Parathyroid adenoma (tissue), 2 donors: Measurements from ENCODE around the gene B4GALNT3.

Experiments used
- H2AFZ ChIP-seq: fragments of 300-600 bp; sonication (generic); one replicate; pipeline ENCODE4 v1.7.0; 2017; ENCODE audit warnings: antibody characterized with exemption, mild to moderate bottlenecking
- H3K27ac ChIP-seq: fragments of 300-600 bp; sonication (generic); one replicate; pipeline ENCODE4 v1.7.0; 2017
- H3K27me3 ChIP-seq: fragments of 300-600 bp; sonication (generic); one replicate; pipeline ENCODE4 v1.7.0; 2017; ENCODE audit warnings: low read length; ENCODE audit not compliant: control insufficient read depth, insufficient read depth
- H3K36me3 ChIP-seq: fragments of 300-600 bp; sonication (generic); one replicate; pipeline ENCODE4 v1.7.0; 2017; ENCODE audit warnings: low read length; ENCODE audit not compliant: control insufficient read depth, insufficient read depth
- H3K4me1 ChIP-seq: fragments of 300-600 bp; sonication (generic); one replicate; pipeline ENCODE4 v1.7.0; 2017; ENCODE audit warnings: control low read depth
- H3K4me2 ChIP-seq: fragments of 300-600 bp; sonication (generic); one replicate; pipeline ENCODE4 v1.7.0; 2017; ENCODE audit warnings: low read length
- H3K4me3 ChIP-seq: fragments of 300-600 bp; sonication (generic); one replicate; pipeline ENCODE4 v1.7.0; 2017; ENCODE audit warnings: low read depth, low read length
- H3K79me2 ChIP-seq: fragments of 300-600 bp; sonication (generic); one replicate; pipeline ENCODE4 v1.7.0; 2017; ENCODE audit warnings: control low read depth
- H3K9ac ChIP-seq: fragments of 300-600 bp; sonication (generic); one replicate; pipeline ENCODE4 v1.7.0; 2017; ENCODE audit warnings: mild to moderate bottlenecking
- H3K9me3 ChIP-seq: fragments of 300-600 bp; sonication (generic); one replicate; pipeline ENCODE4 v1.7.0; 2017; ENCODE audit warnings: low read length; ENCODE audit not compliant: control insufficient read depth
- CTCF ChIP-seq: fragments of 300-600 bp; sonication (generic); IDR thresholded peaks from one replicate; pipeline ENCODE4 v1.7.0; 2017; ENCODE audit warnings: antibody characterized with exemption, mild to moderate bottlenecking
- donor health status: primary hyperparathyroidism.

Gene B4GALNT3

GRCh38 chr12:544142-544541 lies 84.4 kb downstream of the B4GALNT3 start:
- H3K4me1 ChIP-seq: peaks cover 9% of the 10 kb centered on the region
- H3K79me2 ChIP-seq: no peaks in the 10 kb centered on the region

GRCh38 chr12:544941-545635 lies 85.3 kb downstream of the B4GALNT3 start:
- no peak overlapping the region for H3K9ac ChIP-seq
- H2AFZ ChIP-seq: no peak overlapping the region
- no peaks in the 10 kb centered on the region for H3K36me3 ChIP-seq
- no peaks in the 10 kb centered on the region for H3K79me2 ChIP-seq
- H3K4me2 ChIP-seq: no peak overlapping the region
- H3K4me1 ChIP-seq: peaks cover 9% of the 10 kb centered on the region
- H3K9me3 ChIP-seq: no peaks in the 10 kb centered on the region
- H3K4me3 ChIP-seq: no peak overlapping the region
- no peak for TF ChIP-seq CTCF
- H3K27me3 ChIP-seq: no peaks in the 10 kb centered on the region
- no peak overlapping the region for H3K27ac ChIP-seq

More at GRCh38 chr12:544142-544541, 84.4 kb downstream of the B4GALNT3 start:
- Histone ChIP-seq H3K36me3 (no peaks in the 10 kb centered on the region), H2AFZ (no peak overlapping the region), H3K27me3 (no peaks in the 10 kb centered on the region), H3K4me3 (no peak overlapping the region), H3K9ac (no peak overlapping the region), H3K9me3 (no peaks in the 10 kb centered on the region), H3K27ac (no peak overlapping the region), H3K4me2 (no peak overlapping the region)
- TF ChIP-seq CTCF: no peak

GRCh38 chr12:545835-546234 lies 86.1 kb downstream of the B4GALNT3 start:
- Histone ChIP-seq H3K4me3 (no peak overlapping the region), H3K79me2 (no peaks in the 10 kb centered on the region), H3K4me1 (peaks cover 9% of the 10 kb centered on the region), H3K27ac (no peak overlapping the region), H3K36me3 (no peaks in the 10 kb centered on the region), H3K9me3 (no peaks in the 10 kb centered on the region), H3K4me2 (no peak overlapping the region), H2AFZ (no peak overlapping the region), H3K9ac (no peak overlapping the region), H3K27me3 (no peaks in the 10 kb centered on the region)
- no peak for TF ChIP-seq CTCF

GRCh38 chr12:546265-546919 lies 86.7 kb downstream of the B4GALNT3 start:
- no peak overlapping the region for H3K4me3 ChIP-seq
- H3K27ac ChIP-seq: no peak overlapping the region
- H3K9ac ChIP-seq: no peak overlapping the region
- H3K4me1 ChIP-seq: peaks cover 6% of the 10 kb centered on the region
- H3K79me2 ChIP-seq: no peaks in the 10 kb centered on the region
- H3K4me2 ChIP-seq: no peak overlapping the region
- H3K36me3 ChIP-seq: no peaks in the 10 kb centered on the region
- H3K27me3 ChIP-seq: no peaks in the 10 kb centered on the region
- H3K9me3 ChIP-seq: no peaks in the 10 kb centered on the region
- H2AFZ ChIP-seq: no peak overlapping the region
- TF ChIP-seq CTCF: no peak
